HG03520 (cell line): Measurements from ENCODE around the gene RC3H1.

Experiments used
- ATAC-seq: cut with Tn5 transposase; IDR thresholded peaks from one replicate; pipeline ENCODE4 v1.9.1; 2021; ENCODE audit warnings: mild to moderate bottlenecking, moderate library complexity; ENCODE audit not compliant: unreplicated experiment

RC3H1 gene

GRCh38 chr1:173893611-173894010 is 128.5 kb downstream of the RC3H1 start:
- no peak for ATAC-seq

DNA sequence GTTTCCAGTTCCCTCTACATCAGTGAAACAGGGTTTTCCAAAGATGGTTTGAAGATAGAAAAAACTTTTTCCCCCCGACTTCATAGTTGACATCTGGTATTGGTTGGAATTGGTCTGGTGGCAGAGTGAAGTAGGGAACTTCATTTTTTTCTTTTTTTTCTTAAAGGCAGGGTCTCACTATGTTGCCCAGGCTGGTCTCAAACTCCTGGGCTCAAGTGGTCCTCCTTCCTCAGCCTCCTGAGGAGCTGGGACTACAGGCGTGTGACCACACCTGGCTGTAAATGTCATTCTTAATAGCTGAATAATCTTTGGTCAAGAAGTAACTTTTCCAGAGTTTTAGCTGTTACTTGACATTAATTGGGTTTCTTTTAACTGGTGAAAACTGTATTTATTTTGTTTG is 132.3 kb downstream of the RC3H1 start:
- ATAC-seq, result no peak

GRCh38 chr1:173888749-173889148 is 133.4 kb downstream of the RC3H1 start:
- ATAC-seq, result no peak

DNA sequence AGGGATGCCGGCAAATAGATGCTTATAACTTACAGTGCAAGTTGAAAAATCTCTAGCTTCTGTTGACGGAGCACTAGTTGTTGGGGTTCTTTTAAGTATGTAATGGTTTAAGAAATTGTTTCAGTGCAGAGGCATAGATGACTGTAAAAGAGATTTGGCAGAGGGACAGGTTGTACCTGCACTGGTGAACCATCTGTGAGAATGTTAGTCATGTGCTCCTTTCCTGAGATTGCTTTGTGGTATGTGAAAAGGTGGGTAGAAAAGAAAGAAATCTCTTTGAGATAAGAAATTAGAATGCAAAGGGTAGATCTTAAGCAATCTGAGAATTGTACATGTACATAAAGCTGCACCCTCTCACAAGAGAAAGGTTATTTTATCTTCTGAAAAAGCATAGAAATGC is 134.5 kb downstream of the RC3H1 start:
- ATAC-seq, result no peak

DNA sequence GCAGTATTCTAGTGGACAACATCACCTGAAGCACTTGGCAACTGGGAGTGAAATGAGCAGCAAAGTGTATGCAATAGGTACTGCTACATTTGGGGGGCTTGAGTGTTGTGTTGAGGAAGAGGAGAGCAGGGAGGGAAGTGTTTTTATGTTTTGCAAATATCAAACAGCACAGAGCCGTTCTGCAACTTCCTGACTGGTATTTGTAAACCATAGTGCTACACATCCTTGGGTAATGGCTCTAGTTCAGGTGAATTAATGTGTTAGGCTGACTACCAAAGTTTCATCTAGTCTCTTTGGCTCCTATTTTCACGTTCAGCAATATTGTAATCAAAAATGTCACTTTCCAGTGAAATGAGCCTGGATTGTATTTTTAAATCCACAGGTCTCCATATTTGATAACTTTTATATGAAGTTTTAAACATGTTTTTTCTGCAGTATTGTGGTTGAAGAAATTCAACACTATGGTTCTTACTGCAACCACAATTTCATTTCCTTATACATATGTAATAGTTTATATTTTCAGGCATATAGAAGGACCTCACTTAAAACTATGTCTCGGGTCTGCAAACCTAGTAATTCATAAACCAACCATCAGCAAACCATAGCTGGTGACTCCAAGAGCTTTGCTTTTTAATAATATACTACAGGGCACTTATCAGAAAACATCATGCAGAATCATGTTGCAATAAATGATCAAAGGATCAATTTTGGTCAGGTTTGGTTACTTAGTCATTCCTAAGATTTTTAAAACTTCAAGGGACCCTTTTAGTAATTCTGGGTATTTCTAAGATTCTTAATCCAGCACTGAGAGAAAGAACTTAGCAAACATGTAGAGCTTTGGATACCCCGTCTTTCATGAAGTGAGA is 135.2 kb downstream of the RC3H1 start:
- ATAC-seq, result no peak

GRCh38 chr1:173884701-173885100 is 137.5 kb downstream of the RC3H1 start:
- ATAC-seq, result no peak
